Measurements from ENCODE around the gene EPS8L3. TPM values are rescaled to one million over a fixed set of nuclear protein-coding genes. Genes with fewer than 3 reads are reported as not detected.

EPS8L3 gene
- total and polyA plus RNA-seq, 4 donors, result 0.09 to 0.38 (median 0.15) TPM; not detected in 1

DNA sequence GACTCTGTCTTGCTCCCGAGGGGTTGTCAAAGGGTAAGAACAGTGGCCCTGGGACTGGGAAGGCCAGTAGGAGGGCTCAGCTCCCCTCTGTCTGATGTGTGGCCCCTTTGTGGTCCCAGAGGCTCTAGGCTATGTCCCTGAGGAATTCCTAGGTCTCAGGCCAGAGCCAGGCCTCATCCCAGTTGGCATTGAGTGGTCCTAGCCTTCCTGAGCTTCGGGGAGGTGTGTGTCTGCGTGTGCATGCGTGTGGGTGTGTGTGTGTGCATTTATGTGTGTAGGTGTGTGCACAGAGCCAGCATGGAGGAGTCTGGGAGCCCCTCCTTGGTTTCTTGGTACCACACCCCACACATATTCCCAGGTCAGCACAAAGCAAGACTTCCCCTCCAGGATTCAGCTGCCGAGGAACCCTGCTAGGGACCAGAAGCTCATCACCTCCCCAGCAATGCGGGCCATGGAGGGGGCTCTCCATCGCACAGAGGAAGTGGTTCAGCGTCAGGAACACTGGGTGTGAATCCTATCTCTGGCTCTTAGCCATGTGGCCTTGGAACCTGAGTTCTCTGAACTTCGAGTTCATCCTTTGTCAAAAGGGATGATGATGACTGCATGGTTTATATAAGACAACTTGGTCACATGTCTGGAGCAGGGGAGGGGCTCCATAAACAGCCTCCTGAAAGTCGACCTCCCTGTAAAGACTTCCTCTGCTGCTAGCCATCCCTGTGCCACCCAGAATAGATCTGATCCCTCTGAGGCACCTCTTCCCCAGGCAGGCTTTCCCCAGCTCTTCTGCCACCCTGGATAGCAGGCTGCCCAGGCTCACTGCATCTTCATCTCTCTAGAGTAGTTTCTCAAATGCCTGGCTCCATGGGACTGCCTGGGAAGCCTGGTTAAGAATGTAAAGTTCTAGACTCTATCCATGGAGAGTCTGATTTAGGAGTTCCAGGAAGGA lies 8.3 kb upstream of the EPS8L3 start:
- H3K27ac ChIP-seq (ENCODE audit: low read depth in 1 of 2, low read length in 2 of 2), result no peak overlapping the region
- TF ChIP-seq, protein P1, sequence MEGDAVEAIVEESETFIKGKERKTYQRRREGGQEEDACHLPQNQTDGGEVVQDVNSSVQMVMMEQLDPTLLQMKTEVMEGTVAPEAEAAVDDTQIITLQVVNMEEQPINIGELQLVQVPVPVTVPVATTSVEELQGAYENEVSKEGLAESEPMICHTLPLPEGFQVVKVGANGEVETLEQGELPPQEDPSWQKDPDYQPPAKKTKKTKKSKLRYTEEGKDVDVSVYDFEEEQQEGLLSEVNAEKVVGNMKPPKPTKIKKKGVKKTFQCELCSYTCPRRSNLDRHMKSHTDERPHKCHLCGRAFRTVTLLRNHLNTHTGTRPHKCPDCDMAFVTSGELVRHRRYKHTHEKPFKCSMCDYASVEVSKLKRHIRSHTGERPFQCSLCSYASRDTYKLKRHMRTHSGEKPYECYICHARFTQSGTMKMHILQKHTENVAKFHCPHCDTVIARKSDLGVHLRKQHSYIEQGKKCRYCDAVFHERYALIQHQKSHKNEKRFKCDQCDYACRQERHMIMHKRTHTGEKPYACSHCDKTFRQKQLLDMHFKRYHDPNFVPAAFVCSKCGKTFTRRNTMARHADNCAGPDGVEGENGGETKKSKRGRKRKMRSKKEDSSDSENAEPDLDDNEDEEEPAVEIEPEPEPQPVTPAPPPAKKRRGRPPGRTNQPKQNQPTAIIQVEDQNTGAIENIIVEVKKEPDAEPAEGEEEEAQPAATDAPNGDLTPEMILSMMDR (IDR thresholded peaks at IDR 0.05; ENCODE audit: low read depth, low read length, missing input control), result no peak
- peak; percentile 43 to 46 for TF ChIP-seq HNF4A (conservative IDR thresholded peaks at IDR 0.05)
- no peak for DNase-seq (ENCODE audit: low spot score)
- no peak overlapping the region for H3K4me3 ChIP-seq (ENCODE audit: low read depth in 1 of 3, low read length in 3 of 3)
- H3K4me1 ChIP-seq (ENCODE audit: control insufficient read depth in 4 of 4, insufficient read depth in 4 of 4, low read length in 3 of 4), result peaks cover 0 to 6% (median 0%) of the 10 kb centered on the region in 4 donors
- WGBS, result 60% methylated on average over 10 of the region's 10 CpGs
- H3K9ac ChIP-seq (ENCODE audit: low read depth in 1 of 2, low read length in 2 of 2), result no peak overlapping the region
- no peaks in the 10 kb centered on the region for H3K36me3 ChIP-seq (ENCODE audit: control insufficient read depth in 4 of 4, insufficient read depth in 3 of 4, low read depth in 1 of 4, low read length in 3 of 4)
- H3K27me3 ChIP-seq (ENCODE audit: control insufficient read depth in 4 of 4, insufficient read depth in 4 of 4, low read length in 3 of 4), result no peaks in the 10 kb centered on the region
- H3K9me3 ChIP-seq (ENCODE audit: control insufficient read depth in 4 of 4, low read length in 3 of 4), result no peaks in the 10 kb centered on the region

DNA sequence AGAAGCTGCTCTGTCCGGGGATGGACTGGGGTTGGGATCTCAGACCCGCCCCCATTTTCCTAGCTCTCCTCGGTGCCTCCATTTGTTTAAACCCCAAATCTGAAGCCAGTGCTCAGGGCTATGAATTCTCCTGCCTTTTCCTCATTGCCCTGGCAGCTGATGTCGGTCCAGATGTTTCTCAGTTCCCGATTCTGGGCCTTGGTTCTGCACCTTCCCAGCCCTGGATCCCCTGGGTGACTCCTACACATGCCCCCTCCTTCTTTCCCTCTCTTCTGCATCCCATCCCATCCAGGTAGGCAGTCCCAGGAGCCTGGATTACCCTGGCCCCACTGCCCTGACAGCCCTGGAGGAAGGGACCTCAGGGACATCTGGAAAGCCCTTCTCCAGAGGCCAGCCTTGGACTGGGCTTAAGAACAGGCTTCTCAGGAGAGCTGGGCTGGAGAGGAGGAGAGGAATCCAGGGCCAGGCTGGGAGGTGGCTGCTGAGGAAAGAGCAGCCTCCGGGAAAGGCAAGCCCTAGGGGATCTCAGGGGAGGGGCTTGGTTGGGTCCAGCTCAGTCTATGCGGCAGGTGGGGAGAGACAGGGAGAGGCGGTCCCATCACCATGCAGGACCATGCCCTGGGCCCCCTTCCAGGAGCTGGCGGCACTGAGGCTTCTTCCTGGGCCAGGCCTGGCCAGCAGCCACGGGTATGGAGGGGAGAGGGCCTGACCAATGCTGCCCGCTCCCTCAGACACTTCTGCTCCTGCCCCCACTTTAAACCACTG lies 6.8 kb upstream of the EPS8L3 start:
- whole genome bisulfite sequencing, result 86% methylated on average over 11 of the region's 11 CpGs
- Histone ChIP-seq H3K36me3 (ENCODE audit: control insufficient read depth in 4 of 4, insufficient read depth in 3 of 4, low read depth in 1 of 4, low read length in 3 of 4) (no peaks in the 10 kb centered on the region), H3K27ac (ENCODE audit: low read depth in 1 of 2, low read length in 2 of 2) (no peak overlapping the region), H3K4me1 (ENCODE audit: control insufficient read depth in 4 of 4, insufficient read depth in 4 of 4, low read length in 3 of 4) (peaks cover 0 to 6% (median 0%) of the 10 kb centered on the region in 4 donors), H3K27me3 (ENCODE audit: control insufficient read depth in 4 of 4, insufficient read depth in 4 of 4, low read length in 3 of 4) (no peaks in the 10 kb centered on the region), H3K4me3 (ENCODE audit: low read depth in 1 of 3, low read length in 3 of 3) (no peak overlapping the region), H3K9me3 (ENCODE audit: control insufficient read depth in 4 of 4, low read length in 3 of 4) (no peaks in the 10 kb centered on the region), H3K9ac (ENCODE audit: low read depth in 1 of 2, low read length in 2 of 2) (no peak overlapping the region)
- DNase-seq (ENCODE audit: low spot score), result no peak
- TF ChIP-seq RAD21 (IDR thresholded peaks at IDR 0.05) (no peak), GABPA (IDR thresholded peaks at IDR 0.05 in 1 of 2, conservative IDR thresholded peaks at IDR 0.05 in 1 of 2) (no peak)
- TF ChIP-seq, protein P2, sequence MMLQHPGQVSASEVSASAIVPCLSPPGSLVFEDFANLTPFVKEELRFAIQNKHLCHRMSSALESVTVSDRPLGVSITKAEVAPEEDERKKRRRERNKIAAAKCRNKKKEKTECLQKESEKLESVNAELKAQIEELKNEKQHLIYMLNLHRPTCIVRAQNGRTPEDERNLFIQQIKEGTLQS (IDR thresholded peaks at IDR 0.05), result no peak

DNA sequence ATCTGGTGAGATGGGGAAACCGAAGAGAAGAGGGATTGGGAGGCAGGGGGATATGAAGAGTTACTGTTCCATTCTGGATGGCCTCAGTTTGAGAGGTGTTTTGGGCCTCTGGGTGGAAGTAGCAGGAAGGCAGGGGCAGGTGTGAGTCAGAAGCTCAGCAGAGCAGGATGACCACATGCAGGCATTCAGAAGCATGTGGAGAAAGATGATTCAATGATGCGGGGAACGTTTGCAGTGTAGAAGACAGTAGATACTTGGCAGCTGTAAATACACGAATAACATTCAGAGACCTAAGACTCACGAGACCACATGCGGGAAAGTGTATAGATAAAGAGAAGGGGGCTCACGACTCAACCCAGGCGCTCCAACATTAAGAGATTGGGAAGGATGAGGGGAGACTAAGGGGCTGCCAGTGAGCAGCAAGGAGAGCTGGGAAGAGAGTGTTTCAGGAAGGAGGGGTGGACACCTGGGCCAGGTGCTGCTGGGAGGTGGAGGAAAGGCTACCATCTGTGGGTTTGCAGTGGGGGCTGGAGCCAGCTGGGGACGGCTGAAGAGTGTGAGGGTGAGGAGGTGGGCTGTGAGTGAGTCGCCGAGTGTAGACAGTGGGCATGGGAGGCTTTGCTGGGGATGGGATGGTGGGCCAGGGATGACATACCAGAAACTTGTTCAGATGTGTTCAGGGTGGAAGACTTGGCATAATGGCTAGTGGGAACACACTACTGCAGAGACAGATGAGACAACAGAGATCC lies 5.8 kb upstream of the EPS8L3 start:
- TF ChIP-seq FOXA2 (IDR thresholded peaks at IDR 0.05) (no peak), TAF1 (conservative IDR thresholded peaks at IDR 0.05) (no peak), NR2F2 (IDR thresholded peaks at IDR 0.05) (no peak), GABPA (IDR thresholded peaks at IDR 0.05 in 1 of 2, conservative IDR thresholded peaks at IDR 0.05 in 1 of 2) (no peak), SP1 (IDR thresholded peaks at IDR 0.05) (no peak), JUND (IDR thresholded peaks at IDR 0.05) (no peak), YY1 (IDR thresholded peaks at IDR 0.05) (no peak), HNF4A (conservative IDR thresholded peaks at IDR 0.05) (no peak), HNF4G (IDR thresholded peaks at IDR 0.05) (no peak), RXRA (IDR thresholded peaks at IDR 0.05) (no peak), RAD21 (IDR thresholded peaks at IDR 0.05) (no peak), EGR1 (IDR thresholded peaks at IDR 0.05; ENCODE audit: low read depth in 2 of 2) (no peak)
- TF ChIP-seq, protein P3, sequence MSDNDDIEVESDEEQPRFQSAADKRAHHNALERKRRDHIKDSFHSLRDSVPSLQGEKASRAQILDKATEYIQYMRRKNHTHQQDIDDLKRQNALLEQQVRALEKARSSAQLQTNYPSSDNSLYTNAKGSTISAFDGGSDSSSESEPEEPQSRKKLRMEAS (IDR thresholded peaks at IDR 0.05), result no peak
- TF ChIP-seq, protein P4, sequence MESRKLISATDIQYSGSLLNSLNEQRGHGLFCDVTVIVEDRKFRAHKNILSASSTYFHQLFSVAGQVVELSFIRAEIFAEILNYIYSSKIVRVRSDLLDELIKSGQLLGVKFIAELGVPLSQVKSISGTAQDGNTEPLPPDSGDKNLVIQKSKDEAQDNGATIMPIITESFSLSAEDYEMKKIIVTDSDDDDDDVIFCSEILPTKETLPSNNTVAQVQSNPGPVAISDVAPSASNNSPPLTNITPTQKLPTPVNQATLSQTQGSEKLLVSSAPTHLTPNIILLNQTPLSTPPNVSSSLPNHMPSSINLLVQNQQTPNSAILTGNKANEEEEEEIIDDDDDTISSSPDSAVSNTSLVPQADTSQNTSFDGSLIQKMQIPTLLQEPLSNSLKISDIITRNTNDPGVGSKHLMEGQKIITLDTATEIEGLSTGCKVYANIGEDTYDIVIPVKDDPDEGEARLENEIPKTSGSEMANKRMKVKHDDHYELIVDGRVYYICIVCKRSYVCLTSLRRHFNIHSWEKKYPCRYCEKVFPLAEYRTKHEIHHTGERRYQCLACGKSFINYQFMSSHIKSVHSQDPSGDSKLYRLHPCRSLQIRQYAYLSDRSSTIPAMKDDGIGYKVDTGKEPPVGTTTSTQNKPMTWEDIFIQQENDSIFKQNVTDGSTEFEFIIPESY (IDR thresholded peaks at IDR 0.05), result no peak
- TF ChIP-seq, protein P1 (IDR thresholded peaks at IDR 0.05; ENCODE audit: low read depth, low read length, missing input control), result no peak
- H3K36me3 ChIP-seq (ENCODE audit: control insufficient read depth in 4 of 4, insufficient read depth in 3 of 4, low read depth in 1 of 4, low read length in 3 of 4), result no peaks in the 10 kb centered on the region
- DNase-seq (ENCODE audit: low spot score), result no peak
- no peak overlapping the region for H3K9ac ChIP-seq (ENCODE audit: low read depth in 1 of 2, low read length in 2 of 2)
- no peak overlapping the region for H3K4me3 ChIP-seq (ENCODE audit: low read depth in 1 of 3, low read length in 3 of 3)
- no peaks in the 10 kb centered on the region for H3K9me3 ChIP-seq (ENCODE audit: control insufficient read depth in 4 of 4, low read length in 3 of 4)
- no peaks in the 10 kb centered on the region for H3K27me3 ChIP-seq (ENCODE audit: control insufficient read depth in 4 of 4, insufficient read depth in 4 of 4, low read length in 3 of 4)
- H3K27ac ChIP-seq (ENCODE audit: low read depth in 1 of 2, low read length in 2 of 2), result no peak overlapping the region
- peaks cover 0 to 6% (median 0%) of the 10 kb centered on the region in 4 donors for H3K4me1 ChIP-seq (ENCODE audit: control insufficient read depth in 4 of 4, insufficient read depth in 4 of 4, low read length in 3 of 4)
- WGBS, result 91% methylated on average over 11 of the region's 11 CpGs

Measured in liver (tissue), 9 donors.